Right cardiac atrium (tissue), 5 donors: ENCODE measurements around the gene PPP2R5E. TPM values are rescaled to one million over a fixed set of nuclear protein-coding genes. Genes with fewer than 3 reads are reported as not detected.
A peak's percentile ranks its signal among the peaks of the same experiment; 100 is the strongest.
"Not testable (repeated sequence)": the region's sequence is repeated elsewhere in the genome, so short reads cannot be mapped to it uniquely, and the experiment has no call there.

ENCODE experiments used
- ATAC-seq, 2 donors: fragments of 200-7000 bp; cut with Tn5 transposase; one replicate each; pipeline versions ENCODE4 v1.8.0 to v1.9.1; 2020; ENCODE audit warnings: moderate library complexity in 2 of 2, mild to moderate bottlenecking in 1 of 2
- DNase-seq, 3 donors: peaks; one replicate each; pipeline ENCODE4 v3.0.0-alpha.2; 2020
- H3K27ac ChIP-seq: one replicate; pipeline ENCODE4 v1.5.1; 2013; ENCODE audit warnings: mild to moderate bottlenecking, low read length, control low read depth, moderate library complexity
- H3K27me3 ChIP-seq: one replicate; pipeline ENCODE4 v1.6.1; 2013; ENCODE audit not compliant: control insufficient read depth, insufficient read depth
- H3K4me1 ChIP-seq: one replicate; pipeline ENCODE4 v1.6.1; 2013; ENCODE audit warnings: low read length; ENCODE audit not compliant: control insufficient read depth, insufficient read depth
- H3K4me3 ChIP-seq: one replicate; pipeline ENCODE4 v1.5.1; 2013; ENCODE audit warnings: low read length, control low read depth
- H3K9me3 ChIP-seq: one replicate; pipeline ENCODE4 v1.6.1; 2013; ENCODE audit warnings: low read length; ENCODE audit not compliant: control insufficient read depth
- WGBS: extraction: QIAGEN DNeasy Blood & Tissue Kit; methylation state at CpG from one replicate; pipeline ENCODE4 v1.1.7; 2013; 5-methylcytosine and 5-hydroxymethylcytosine counted together
- intact Hi-C, 4 donors: fragments of 100-400 bp; cut with DNase I; formaldehyde crosslinking; loops; one replicate each; pipeline versions ENCODE4 v1.11.0 to v1.14.0; 2022 to 2023
- long read RNA-seq, 4 donors: library from polyadenylated mRNA; unstranded; transcript quantifications; one replicate each; pipeline ENCODE4 v2.0.0, GENCODE V29; 2020 to 2021
- polyA plus RNA-seq: library from polyadenylated mRNA; stranded (reverse); fragments of 200-250 nt; gene quantifications from one replicate; pipeline ENCODE4 v1.2.3, GENCODE V29; 2013
- total RNA-seq, 4 donors: library from RNA; stranded (reverse); fragmentation: NEBNext Ultra II Directional; extraction: Animal tissue kit (Norgen Biotek cat#: 25700); gene quantifications; one replicate each; pipeline ENCODE4 v1.2.1, GENCODE V29; 2021
- donor health status: healthy with polysubstance abuse.
- donor health status: DM: no; HTN: yes; CAD: no.
- donor health status: DM: no; HTN: no; CAD: no.
- donor health status: DM: no; HTN: yes; CAD: no; lungs with severe emphysema.
- donor health status: DM: yes; HTN: yes; CAD: no.

PPP2R5E gene
- total RNA-seq (10 to 100 TPM; 35.7 to 38.4 (median 36.6) TPM), polyA plus RNA-seq (10.3 TPM)
- long read RNA-seq, donor 1, full-length matches to known transcripts = 76 of 147 reads
- long read RNA-seq, donor 1, partial matches to known transcripts = 26 of 147 reads
- long read RNA-seq, donor 1, other reads (novel, unspliced or antisense) = 45 of 147 reads
- long read RNA-seq, donor 2, full-length matches to known transcripts = 30 of 44 reads
- long read RNA-seq, donor 2, partial matches to known transcripts = 2 of 44 reads
- long read RNA-seq, donor 2, other reads (novel, unspliced or antisense) = 12 of 44 reads
- long read RNA-seq, donor 3, full-length matches to known transcripts = 64 of 119 reads
- long read RNA-seq, donor 3, partial matches to known transcripts = 21 of 119 reads
- long read RNA-seq, donor 3, other reads (novel, unspliced or antisense) = 34 of 119 reads
- long read RNA-seq, donor 4, full-length matches to known transcripts = 24 of 43 reads
- long read RNA-seq, donor 4, partial matches to known transcripts = 0 of 43 reads
- long read RNA-seq, donor 4, other reads (novel, unspliced or antisense) = 19 of 43 reads

GRCh38 chr14:63543000-63543825 lies at the start of gene PPP2R5E:
Gene PPP2R5E (minus strand): TSS chr14:63543377. CDS start chr14:63539685, 3,692 bp downstream.
- Histone ChIP-seq H3K27ac (peak within 1 kb of the TSS; percentile 83), H3K4me3 (peak within 1 kb of the TSS; percentile 70), H3K9me3 (no peaks in the 10 kb centered on the region), H3K4me1 (no peaks in the 10 kb centered on the region), H3K27me3 (no peaks in the 10 kb centered on the region)
- peak; percentile 98 to 99 (median 99) for DNase-seq
- intact Hi-C loops = loop anchor here (5.0 kb wide), 2 partner anchors 151 to 156 kb away; no protein-coding TSS in a partner anchor
- WGBS = under 1% methylated on average over 78 of the region's 78 CpGs
- ATAC-seq = peak; percentile 100

- not testable (repeated sequence) for ATAC-seq
These were observed 39.9 kb upstream of the PPP2R5E start for GRCh38 chr14:63583046-63583445.

GRCh38 chr14:63581491-63581890 lies 38.3 kb upstream of the PPP2R5E start:
- intact Hi-C loops = no loop called here
- ATAC-seq (no peak), DNase-seq (no peak)

More at GRCh38 chr14:63583046-63583445, 39.9 kb upstream of the PPP2R5E start:
- DNase-seq, H3K27ac ChIP-seq, H3K4me1 ChIP-seq, intact Hi-C loops, H3K9me3 ChIP-seq, H3K27me3 ChIP-seq, H3K4me3 ChIP-seq: not testable (repeated sequence)
- WGBS = 87% methylated on average over 8 of the region's 8 CpGs

GRCh38 chr14:63578300-63578699 lies 35.1 kb upstream of the PPP2R5E start:
- WGBS = 90% methylated on average over 1 of the region's 1 CpG
- H3K4me3 ChIP-seq = no peak overlapping the region
- DNase-seq = no peak
- H3K27ac ChIP-seq = no peak overlapping the region
- no peaks in the 10 kb centered on the region for H3K4me1 ChIP-seq
- no peaks in the 10 kb centered on the region for H3K9me3 ChIP-seq
- H3K27me3 ChIP-seq = no peaks in the 10 kb centered on the region
- no peak for ATAC-seq
- intact Hi-C loops = no loop called here

More at GRCh38 chr14:63581491-63581890, 38.3 kb upstream of the PPP2R5E start:
- H3K4me3 ChIP-seq = no peak overlapping the region
- no peaks in the 10 kb centered on the region for H3K27me3 ChIP-seq
- H3K27ac ChIP-seq = no peak overlapping the region
- WGBS = 36% methylated on average over 4 of the region's 4 CpGs
- H3K4me1 ChIP-seq = no peaks in the 10 kb centered on the region
- no peaks in the 10 kb centered on the region for H3K9me3 ChIP-seq

GRCh38 chr14:63573581-63573980 lies 30.4 kb upstream of the PPP2R5E start:
- intact Hi-C loops = no loop called here
- Histone ChIP-seq H3K4me1 (no peaks in the 10 kb centered on the region), H3K27me3 (no peaks in the 10 kb centered on the region), H3K27ac (no peak overlapping the region), H3K9me3 (no peaks in the 10 kb centered on the region), H3K4me3 (no peak overlapping the region)
- WGBS = 65% methylated on average over 4 of the region's 4 CpGs
- no peak for ATAC-seq
- no peak for DNase-seq

- DNase-seq = no peak
- Histone ChIP-seq H3K4me1 (peaks cover 2% of the 10 kb centered on the region), H3K4me3 (no peak overlapping the region), H3K27ac (no peak overlapping the region), H3K9me3 (no peaks in the 10 kb centered on the region), H3K27me3 (no peaks in the 10 kb centered on the region)
- no peak for ATAC-seq
- 84% methylated on average over 3 of the region's 3 CpGs for WGBS
- intact Hi-C loops = no loop called here
These were observed 22.3 kb upstream of the PPP2R5E start for GRCh38 chr14:63565448-63565847.

- peaks cover 2% of the 10 kb centered on the region for H3K4me1 ChIP-seq
- H3K9me3 ChIP-seq = no peaks in the 10 kb centered on the region
- intact Hi-C loops = no loop called here
- H3K27ac ChIP-seq = no peak overlapping the region
- ATAC-seq (peak; percentile 62 to 73), DNase-seq (peak in 1 of 3 donors; percentile 65)
- H3K27me3 ChIP-seq = no peaks in the 10 kb centered on the region
- WGBS = 23% methylated on average over 1 of the region's 1 CpG
- no peak overlapping the region for H3K4me3 ChIP-seq
These were observed 21.1 kb upstream of the PPP2R5E start for GRCh38 chr14:63564318-63564717.

GRCh38 chr14:63563370-63564026 lies 20.3 kb upstream of the PPP2R5E start:
- ATAC-seq (peak in 1 of 2 donors; percentile 45), DNase-seq (no peak)
- peaks cover 2% of the 10 kb centered on the region for H3K4me1 ChIP-seq
- no peak overlapping the region for H3K4me3 ChIP-seq
- no peaks in the 10 kb centered on the region for H3K27me3 ChIP-seq
- intact Hi-C loops = no loop called here
- WGBS = 76% methylated on average over 7 of the region's 7 CpGs
- H3K27ac ChIP-seq = no peak overlapping the region
- H3K9me3 ChIP-seq = no peaks in the 10 kb centered on the region

- H3K4me1 ChIP-seq = peaks cover 2% of the 10 kb centered on the region
- no peaks in the 10 kb centered on the region for H3K27me3 ChIP-seq
- H3K27ac ChIP-seq = no peak overlapping the region
- H3K4me3 ChIP-seq = no peak overlapping the region
- H3K9me3 ChIP-seq = no peaks in the 10 kb centered on the region
- WGBS = 88% methylated on average over 3 of the region's 3 CpGs
- DNase-seq (no peak), ATAC-seq (no peak)
- intact Hi-C loops = no loop called here
These were observed 19.2 kb upstream of the PPP2R5E start for GRCh38 chr14:63562405-63562804.

- Histone ChIP-seq H3K27ac (no peak overlapping the region), H3K9me3 (no peaks in the 10 kb centered on the region), H3K27me3 (no peaks in the 10 kb centered on the region), H3K4me3 (no peak overlapping the region), H3K4me1 (no peaks in the 10 kb centered on the region)
- WGBS = 84% methylated on average over 7 of the region's 7 CpGs
- ATAC-seq (no peak), DNase-seq (no peak)
- intact Hi-C loops = no loop called here
These were observed 12.4 kb upstream of the PPP2R5E start for GRCh38 chr14:63555572-63555971.
